Keratinocyte (primary cell): ENCODE results near the gene ENPP1. TPM values are rescaled to one million over a fixed set of nuclear protein-coding genes. Genes with fewer than 3 reads are reported as not detected.

Source experiments
- DNase-seq: peaks from one replicate; pipeline ENCODE4 v3.0.0-alpha.2; 2011; ENCODE audit warnings: low read depth, missing footprints, low spot score
- FAIRE-seq: peaks from 2 replicates; lab custom pipeline; 2011; peaks lifted over from hg19 to GRCh38; lab: Jason Lieb, UNC
- H2AFZ ChIP-seq: 2 replicates; pipeline ENCODE4 v1.6.0; 2012; ENCODE audit warnings: low read length, control low read depth, inconsistent platforms; ENCODE audit not compliant: control insufficient read depth
- H3K27ac ChIP-seq: 2 replicates; pipeline ENCODE4 v1.5.1; 2011; ENCODE audit warnings: low read length; ENCODE audit not compliant: control insufficient read depth, insufficient read depth
- H3K27me3 ChIP-seq: 3 replicates; pipeline ENCODE4 v1.6.0; 2011; ENCODE audit warnings: low read length; ENCODE audit not compliant: control insufficient read depth, insufficient read depth; ENCODE audit errors: extremely low read depth
- H3K36me3 ChIP-seq, 2 experiments: 2 replicates in 1 of 2; 3 replicates in 1 of 2; pipeline ENCODE4 v1.5.1; 2011; ENCODE audit warnings: low read length in 2 of 2, mild to moderate bottlenecking in 1 of 2; ENCODE audit not compliant: control insufficient read depth in 2 of 2, insufficient read depth in 2 of 2; ENCODE audit errors: extremely low read depth in 1 of 2
- H3K4me1 ChIP-seq: 3 replicates; pipeline ENCODE4 v1.5.1; 2011; ENCODE audit warnings: low read length; ENCODE audit not compliant: control insufficient read depth, insufficient read depth; ENCODE audit errors: extremely low read depth
- H3K4me2 ChIP-seq: 3 replicates; pipeline ENCODE4 v1.6.0; 2011; ENCODE audit warnings: low read depth, low read length; ENCODE audit not compliant: control insufficient read depth, insufficient read depth; ENCODE audit errors: extremely low read depth
- H3K4me3 ChIP-seq, 3 experiments: fragments of 200-600 bp in 1 of 3; sonication (generic) in 1 of 3; 2 replicates in 2 of 3; 3 replicates in 1 of 3; pipeline ENCODE4 v1.5.1; 2011 to 2016; ENCODE audit warnings: low read length in 3 of 3, mild to moderate bottlenecking in 3 of 3, control low read depth in 2 of 3, inconsistent platforms in 1 of 3, low read depth in 1 of 3, mixed read lengths in 1 of 3, mixed run types in 1 of 3, moderate library complexity in 1 of 3; ENCODE audit not compliant: control insufficient read depth in 2 of 3, insufficient read depth in 2 of 3; ENCODE audit errors: extremely low read depth in 1 of 3
- H3K79me2 ChIP-seq: 2 replicates; pipeline ENCODE4 v1.6.0; 2012; ENCODE audit warnings: low read length; ENCODE audit not compliant: control insufficient read depth, insufficient read depth
- H3K9ac ChIP-seq: 3 replicates; pipeline ENCODE4 v1.6.0; 2011; ENCODE audit warnings: low read length; ENCODE audit not compliant: control insufficient read depth, insufficient read depth; ENCODE audit errors: extremely low read depth
- H3K9me1 ChIP-seq: 3 replicates; pipeline ENCODE4 v1.6.0; 2011; ENCODE audit warnings: low read length; ENCODE audit not compliant: control insufficient read depth, insufficient read depth; ENCODE audit errors: extremely low read depth
- H3K9me3 ChIP-seq: 2 replicates; pipeline ENCODE4 v1.5.1; 2012; ENCODE audit warnings: low read depth, low read length; ENCODE audit not compliant: control insufficient read depth
- H4K20me1 ChIP-seq: 3 replicates; pipeline ENCODE4 v1.6.0; 2011; ENCODE audit warnings: low read length; ENCODE audit not compliant: control insufficient read depth, insufficient read depth; ENCODE audit errors: extremely low read depth
- EZH2 ChIP-seq: IDR thresholded peaks from one replicate; pipeline ENCODE4 v1.6.1; 2012; ENCODE audit warnings: inconsistent platforms, mild to moderate bottlenecking, low read length, moderate library complexity
- dilution Hi-C: fragments of 300-500 bp; cut with MboI; formaldehyde crosslinking; loops from one replicate; pipeline ENCODE4 v1.7.0; 2020; ENCODE audit warnings: low sequenced_read_pairs; ENCODE audit not compliant: extremely low pct_ligation_motif_present
- polyA plus RNA-seq, 5 experiments: library from polyadenylated mRNA; depleted of rRNA in 3 of 5; stranded (reverse) in 3 of 5; stranded (forward) in 1 of 5; unstranded in 1 of 5; fragments of >200 nt; gene quantifications; 1 replicate in 1 of 5; 2 replicates in 3 of 5; 3 replicates in 1 of 5; pipeline versions ENCODE4 v1.2.1 to v1.2.3, GENCODE V29; 2011 to 2012; ENCODE audit warnings: missing spikeins in 2 of 5, low read depth in 1 of 5, low replicate concordance in 1 of 5
- TF ChIP-seq, protein P1 (sequence below), 3 experiments: IDR thresholded peaks in 1 of 3; conservative IDR thresholded peaks in 1 of 3; optimal IDR thresholded peaks in 1 of 3; 2 replicates in 2 of 3; 3 replicates in 1 of 3; pipeline versions ENCODE3 to v1.5.1; 2011; ENCODE audit warnings: low read length in 3 of 3, mild to moderate bottlenecking in 3 of 3, moderate library complexity in 2 of 3, control low read depth in 1 of 3, inconsistent platforms in 1 of 3; ENCODE audit not compliant: insufficient read depth in 2 of 3; ENCODE audit errors: extremely low read depth in 1 of 3

Gene ENPP1
- polyA plus RNA-seq, 1 donor (not counting 4 experiments of a cell fraction or from before 2014, with no cell fraction given), result 0.34 TPM

DNA sequence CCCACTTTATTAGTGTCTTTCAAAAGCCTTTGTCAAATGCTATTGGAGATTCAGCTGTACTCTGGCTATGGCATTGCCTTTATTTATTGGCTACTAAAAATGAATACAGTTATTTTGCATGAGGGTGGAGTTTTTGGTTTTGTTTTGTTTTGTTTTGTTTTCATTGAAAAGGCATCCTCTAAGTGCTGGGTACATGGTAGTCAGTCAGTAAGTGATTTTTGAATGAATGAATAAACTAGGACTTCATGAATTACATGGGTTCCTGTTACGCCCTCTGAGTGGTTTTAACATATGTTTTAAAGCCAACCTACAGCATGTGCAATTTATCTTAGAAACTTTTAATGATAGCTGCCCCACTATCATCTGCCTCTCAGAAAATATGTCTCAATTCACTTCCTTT, 38.9 kb upstream of the ENPP1 start:
- FAIRE-seq (no peak), DNase-seq (no peak)
- no peaks in the 10 kb centered on the region for H3K27me3 ChIP-seq
- no peak overlapping the region for H3K4me2 ChIP-seq
- no peaks in the 10 kb centered on the region for H3K36me3 ChIP-seq
- TF ChIP-seq, protein P1, sequence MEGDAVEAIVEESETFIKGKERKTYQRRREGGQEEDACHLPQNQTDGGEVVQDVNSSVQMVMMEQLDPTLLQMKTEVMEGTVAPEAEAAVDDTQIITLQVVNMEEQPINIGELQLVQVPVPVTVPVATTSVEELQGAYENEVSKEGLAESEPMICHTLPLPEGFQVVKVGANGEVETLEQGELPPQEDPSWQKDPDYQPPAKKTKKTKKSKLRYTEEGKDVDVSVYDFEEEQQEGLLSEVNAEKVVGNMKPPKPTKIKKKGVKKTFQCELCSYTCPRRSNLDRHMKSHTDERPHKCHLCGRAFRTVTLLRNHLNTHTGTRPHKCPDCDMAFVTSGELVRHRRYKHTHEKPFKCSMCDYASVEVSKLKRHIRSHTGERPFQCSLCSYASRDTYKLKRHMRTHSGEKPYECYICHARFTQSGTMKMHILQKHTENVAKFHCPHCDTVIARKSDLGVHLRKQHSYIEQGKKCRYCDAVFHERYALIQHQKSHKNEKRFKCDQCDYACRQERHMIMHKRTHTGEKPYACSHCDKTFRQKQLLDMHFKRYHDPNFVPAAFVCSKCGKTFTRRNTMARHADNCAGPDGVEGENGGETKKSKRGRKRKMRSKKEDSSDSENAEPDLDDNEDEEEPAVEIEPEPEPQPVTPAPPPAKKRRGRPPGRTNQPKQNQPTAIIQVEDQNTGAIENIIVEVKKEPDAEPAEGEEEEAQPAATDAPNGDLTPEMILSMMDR (optimal IDR thresholded peaks at IDR 0.05 in 1 of 3, IDR thresholded peaks at IDR 0.05 in 1 of 3, conservative IDR thresholded peaks at IDR 0.05 in 1 of 3; ENCODE audit: extremely low read depth in 1 of 3, insufficient read depth in 2 of 3, low read length in 3 of 3), result no peak
- no peak for TF ChIP-seq EZH2
- H3K9ac ChIP-seq, result no peak overlapping the region
- H3K27ac ChIP-seq, result no peak overlapping the region
- H4K20me1 ChIP-seq, result no peaks in the 10 kb centered on the region
- H3K4me3 ChIP-seq, result no peak overlapping the region
- H2AFZ ChIP-seq, result no peak overlapping the region
- dilution Hi-C loops, result no loop called here
- no peaks in the 10 kb centered on the region for H3K79me2 ChIP-seq
- H3K9me1 ChIP-seq, result no peaks in the 10 kb centered on the region
- no peaks in the 10 kb centered on the region for H3K9me3 ChIP-seq
- H3K4me1 ChIP-seq, result no peaks in the 10 kb centered on the region

DNA sequence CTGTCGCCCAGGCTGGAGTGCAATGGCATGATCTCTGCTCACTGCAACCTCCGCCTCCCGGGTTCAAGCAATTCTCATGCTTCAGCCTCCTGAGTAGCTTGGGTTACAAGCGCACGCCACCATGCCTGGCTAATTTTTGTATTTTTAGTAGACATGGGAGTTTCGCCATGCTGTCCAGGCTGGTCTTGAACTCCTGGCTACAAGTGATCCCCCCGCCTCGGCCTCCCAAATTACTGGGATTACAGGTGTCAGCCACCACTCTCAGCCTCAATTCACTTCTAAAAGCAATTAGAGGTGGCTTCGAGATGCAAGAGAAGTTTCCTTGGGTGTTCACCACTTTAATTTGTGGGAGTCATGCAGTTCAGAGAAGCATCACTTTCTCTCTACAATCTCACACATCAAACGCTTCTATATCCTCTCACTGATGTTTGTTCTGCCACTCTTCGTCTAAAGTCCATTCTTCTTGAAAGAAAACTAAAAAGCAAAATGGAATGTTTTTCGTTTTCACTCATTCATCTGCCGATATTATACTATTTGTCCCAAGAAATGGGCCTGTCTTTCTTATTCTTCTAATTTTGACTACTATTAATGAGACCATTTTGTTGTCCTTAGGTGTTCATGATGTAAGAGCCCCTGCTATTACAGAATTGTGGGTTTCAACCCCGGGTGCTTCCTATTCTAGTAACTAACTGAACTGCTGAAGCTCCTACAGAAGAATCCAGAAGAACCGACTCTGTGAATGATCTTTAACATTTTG, 38.3 kb upstream of the ENPP1 start:
- H3K27ac ChIP-seq, result no peak overlapping the region
- dilution Hi-C loops, result no loop called here

More for the DNA sequence above, 38.3 kb upstream of the ENPP1 start:
- Histone ChIP-seq H3K27me3 (no peaks in the 10 kb centered on the region), H2AFZ (no peak overlapping the region), H3K9me3 (no peaks in the 10 kb centered on the region), H4K20me1 (no peaks in the 10 kb centered on the region), H3K9me1 (no peaks in the 10 kb centered on the region), H3K79me2 (no peaks in the 10 kb centered on the region), H3K4me3 (no peak overlapping the region), H3K4me1 (no peaks in the 10 kb centered on the region), H3K9ac (no peak overlapping the region), H3K4me2 (no peak overlapping the region), H3K36me3 (no peaks in the 10 kb centered on the region)
- no peak for FAIRE-seq
- TF ChIP-seq EZH2, result no peak
- TF ChIP-seq, protein P1 (optimal IDR thresholded peaks at IDR 0.05 in 1 of 3, IDR thresholded peaks at IDR 0.05 in 1 of 3, conservative IDR thresholded peaks at IDR 0.05 in 1 of 3; ENCODE audit: extremely low read depth in 1 of 3, insufficient read depth in 2 of 3, low read length in 3 of 3), result no peak
- no peak for DNase-seq
